GM12891 (cell line): Measurements from ENCODE around the gene TANC1.

ENCODE experiments used
- PAX5 ChIP-seq: IDR thresholded peaks from 2 replicates; pipeline ENCODE4 v1.6.1; 2011; ENCODE audit warnings: low read length, moderate library complexity, mild to moderate bottlenecking; ENCODE audit not compliant: insufficient read depth, severe bottlenecking
- POLR2A ChIP-seq: IDR thresholded peaks from 2 replicates; pipeline ENCODE4 v1.6.1; 2011; ENCODE audit warnings: low read depth, low read length, control low read depth
- POLR2AphosphoS5 ChIP-seq: IDR thresholded peaks from 2 replicates; pipeline ENCODE4 v1.6.1; 2011; ENCODE audit warnings: low read depth, low read length, control low read depth
- SPI1 ChIP-seq: IDR thresholded peaks from 2 replicates; pipeline ENCODE4 v1.6.1; 2011; ENCODE audit warnings: low read depth, low read length, control low read depth

GRCh38 chr2:158965107-158965506 lies 3.3 kb upstream of the TANC1 start:
- TF ChIP-seq POLR2A: no peak
- no peak for TF ChIP-seq PAX5
- no peak for TF ChIP-seq POLR2AphosphoS5
- no peak for TF ChIP-seq SPI1
